Esophagus muscularis mucosa (tissue), 4 donors: ENCODE measurements around the gene EPB41L5.
A peak's percentile ranks its signal among the peaks of the same experiment; 100 is the strongest.

ENCODE experiments used
- CTCF ChIP-seq, 3 experiments: fragments of 200-600 bp in 2 of 3; fragments of 450-650 bp in 1 of 3; sonication (generic) in 2 of 3; IDR thresholded peaks; one replicate each; pipeline ENCODE4 v1.5.1; 2017 to 2019; ENCODE audit warnings: antibody characterized with exemption in 3 of 3, mild to moderate bottlenecking in 2 of 3, moderate library complexity in 1 of 3
- EP300 ChIP-seq: sonication (generic); formaldehyde crosslinking; IDR thresholded peaks from one replicate; pipeline ENCODE4 v1.6.1; 2017; ENCODE audit warnings: antibody characterized with exemption
- POLR2A ChIP-seq: fragments of 450-650 bp; IDR thresholded peaks from one replicate; pipeline ENCODE4 v1.6.1; 2017; ENCODE audit warnings: antibody characterized with exemption, moderate library complexity, mild to moderate bottlenecking, low read depth

GRCh38 chr2:120174963-120175581, 162.2 kb downstream of the EPB41L5 start:
- TF ChIP-seq CTCF (IDR thresholded peaks at IDR 0.05) (peak; percentile 69 to 78 (median 73)), EP300 (no peak), POLR2A (no peak)
